ENCODE results near the gene MDM2. TPM values are rescaled to one million over a fixed set of nuclear protein-coding genes. Genes with fewer than 3 reads are reported as not detected.

MDM2 gene
- total and polyA plus RNA-seq, 2 of the 8 experiments (the other 6 are each of a cell fraction or from before 2014, with no cell fraction given): 15.1 to 115 TPM

GRCh38 chr12:68808388-68809189 is 612 bp downstream of the MDM2 start:
- Histone ChIP-seq H3K23ac (ENCODE audit: insufficient read length) (no peak overlapping the region), H3K4me1 (replicated peaks in 1 of 4; ENCODE audit: control insufficient read depth in 3 of 4, insufficient read depth in 4 of 4, low read length in 3 of 4) (peaks cover 3 to 12% (median 6%) of the 10 kb centered on the region in 4 experiments; a peak in 5 of 7 replicates), H3K79me2 (ENCODE audit: control insufficient read depth in 1 of 2, insufficient read depth in 2 of 2, low read length in 2 of 2) (peaks cover 4 to 48% of the 10 kb centered on the region in 2 experiments), H3K4ac (replicated peaks; ENCODE audit: insufficient read length, low read depth, low read length) (peak overlapping the region; percentile 99), H4K5ac (ENCODE audit: insufficient read length, low read depth, low read length) (peak overlapping the region; percentile 100), H3K79me1 (ENCODE audit: low read depth, low read length) (no peaks in the 10 kb centered on the region; the same call in 1 of the 2 replicates), H2BK15ac (ENCODE audit: low read length) (no peak overlapping the region), H2BK120ac (replicated peaks; ENCODE audit: low read depth, low read length) (peak overlapping the region; percentile 95), H2BK20ac (ENCODE audit: low read length) (peak overlapping the region; percentile 61; the same call in 1 of the 2 replicates), H3K4me3 (ENCODE audit: extremely low read depth in 1 of 4, insufficient read depth in 2 of 4, low read depth in 3 of 4, low read length in 4 of 4) (peak overlapping the region; percentile 92 to 97 (median 94)), H3K36me3 (ENCODE audit: control insufficient read depth in 2 of 4, insufficient read depth in 4 of 4, low read length in 3 of 4) (peaks cover 0 to 35% (median 12%) of the 10 kb centered on the region in 4 experiments; a peak in 6 of 8 replicates), H3K4me2 (ENCODE audit: insufficient read depth in 1 of 2, low read depth in 2 of 2, low read length in 2 of 2) (peak overlapping the region; percentile 70 to 97), H3K56ac (replicated peaks; ENCODE audit: insufficient read length, low read depth, low read length) (peak overlapping the region; percentile 99), H3K23me2 (ENCODE audit: low read depth, low read length) (peaks cover 2% of the 10 kb centered on the region), H3K27ac (ENCODE audit: low read depth, low read length) (peak overlapping the region; percentile 100), H4K91ac (replicated peaks; ENCODE audit: insufficient read length, low read length) (peak overlapping the region; percentile 100), H2AK5ac (ENCODE audit: low read depth, low read length) (peak overlapping the region; percentile 80), H4K8ac (ENCODE audit: extremely low read depth, insufficient read depth, low read length) (peak overlapping the region; percentile 100; the same call in 1 of the 2 replicates), H3K27me3 (replicated peaks in 1 of 4; ENCODE audit: control insufficient read depth in 3 of 4, extremely low read depth in 1 of 4, insufficient read depth in 3 of 4, low read length in 3 of 4) (no peaks in the 10 kb centered on the region), H4K20me1 (replicated peaks in 1 of 2; ENCODE audit: control insufficient read depth in 1 of 2, insufficient read depth in 2 of 2, low read length in 2 of 2) (peaks cover 1 to 5% of the 10 kb centered on the region in 2 experiments), H3K14ac (ENCODE audit: insufficient read length) (peak overlapping the region; percentile 94), H3K9ac (replicated peaks in 1 of 4; ENCODE audit: extremely low read depth in 1 of 4, low read depth in 3 of 4, low read length in 3 of 4) (peak overlapping the region; percentile 97 to 100 (median 98)), H3K9me3 (ENCODE audit: insufficient read depth in 2 of 2, low read depth in 1 of 2, low read length in 1 of 2) (no peaks in the 10 kb centered on the region), H2BK5ac (ENCODE audit: low read depth, low read length) (peak overlapping the region; percentile 99), H2BK12ac (ENCODE audit: low read depth, low read length) (peak overlapping the region; percentile 75), H3K18ac (ENCODE audit: extremely low read depth, low read length) (peak overlapping the region; percentile 98), H2AFZ (ENCODE audit: low read length) (0 out of 2 replicates have a peak overlapping the region, but pooled peaks have one; percentile 55)
- WGBS, 2 experiments (ENCODE audit: extremely low coverage in 1 of 2, insufficient coverage in 1 of 2, insufficient read length in 1 of 2, insufficient replicate concordance in 2 of 2, low coverage in 1 of 2, low lambda C conversion rate in 2 of 2, missing lambda C conversion rate in 1 of 2): 3% methylated on average over 33 of the region's 61 CpGs; no CpG with 5 or more reads in 1 of the 2 experiments
- FAIRE-seq (no peak), DNase-seq (ENCODE audit: low read depth in 1 of 2, low spot score in 2 of 2) (peak; percentile 69 to 82)
- CTCF ChIA-PET (ENCODE audit: partially characterized antibody): interaction anchor here (1.1 to 2.2 kb wide), 4 partner anchors 9 to 28 kb away, joined by 3 to 14 read pairs (median 4); no protein-coding TSS in a partner anchor
- POLR2A ChIA-PET (ENCODE audit: partially characterized antibody): interaction anchor here (0.6 to 3.3 kb wide), 32 partner anchors 8 to 474 kb away, joined by 3 to 41 read pairs (median 4); partner anchors contain the start of genes NUP107, RAP1B and SLC35E3
- peak; percentile 73 for TF ChIP-seq PHF8 (conservative IDR thresholded peaks at IDR 0.05; ENCODE audit: low read depth, low read length)
- TF ChIP-seq, protein P1, sequence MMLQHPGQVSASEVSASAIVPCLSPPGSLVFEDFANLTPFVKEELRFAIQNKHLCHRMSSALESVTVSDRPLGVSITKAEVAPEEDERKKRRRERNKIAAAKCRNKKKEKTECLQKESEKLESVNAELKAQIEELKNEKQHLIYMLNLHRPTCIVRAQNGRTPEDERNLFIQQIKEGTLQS (IDR thresholded peaks at IDR 0.05; ENCODE audit: insufficient read depth, low read depth, low read length): no peak
- TF ChIP-seq BRCA1 (IDR thresholded peaks at IDR 0.05; ENCODE audit: low read depth, low read length): no peak
- TF ChIP-seq, protein P2, sequence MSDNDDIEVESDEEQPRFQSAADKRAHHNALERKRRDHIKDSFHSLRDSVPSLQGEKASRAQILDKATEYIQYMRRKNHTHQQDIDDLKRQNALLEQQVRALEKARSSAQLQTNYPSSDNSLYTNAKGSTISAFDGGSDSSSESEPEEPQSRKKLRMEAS (IDR thresholded peaks at IDR 0.05): peak; percentile 84
- TF ChIP-seq EP300 (IDR thresholded peaks at IDR 0.05; ENCODE audit: borderline replicate concordance in 1 of 2, low read depth in 2 of 2, low read length in 2 of 2): 0 out of 3 replicates have a peak, but pooled peaks of 1 of the 2 experiments have one; percentile 8
- TF ChIP-seq EGR1 (IDR thresholded peaks at IDR 0.05; ENCODE audit: borderline replicate concordance, low read depth, low read length): no peak; the same call in 1 of the 2 replicates
- no peak for TF ChIP-seq CTBP2 (IDR thresholded peaks at IDR 0.05; ENCODE audit: borderline replicate concordance, insufficient read depth, insufficient read length, low read length)
- peak; percentile 33 for TF ChIP-seq KDM4A (IDR thresholded peaks at IDR 0.05; ENCODE audit: low read depth, low read length, severe bottlenecking)

All from H1 (cell line).